H1 (cell line): Measurements from ENCODE around the gene CXXC4. TPM values are rescaled to one million over a fixed set of nuclear protein-coding genes. Genes with fewer than 3 reads are reported as not detected.

Source experiments
- CHD7 ChIP-seq: fragments of 300-600 bp; sonication (generic); IDR thresholded peaks from 2 replicates; pipeline ENCODE4 v1.7.1; 2012; ENCODE audit warnings: low read length, moderate library complexity, mild to moderate bottlenecking, inconsistent platforms; ENCODE audit not compliant: insufficient replicate concordance
- SIN3A ChIP-seq, 2 experiments: IDR thresholded peaks in 1 of 2; conservative IDR thresholded peaks in 1 of 2; 2 replicates each; pipeline ENCODE4 v1.6.1; 2011 to 2012; ENCODE audit warnings: low read length in 2 of 2, improper control_type of control experiment in 1 of 2, low read depth in 1 of 2, mild to moderate bottlenecking in 1 of 2
- polyA plus RNA-seq, 7 experiments: library from polyadenylated mRNA; depleted of rRNA in 3 of 7; stranded (reverse) in 5 of 7; unstranded in 2 of 7; fragments of >200 nt in 5 of 7; fragments of 200-250 nt in 2 of 7; gene quantifications; 1 replicate in 5 of 7; 2 replicates in 1 of 7; 4 replicates in 1 of 7; pipeline versions ENCODE4 v1.2.1 to v1.2.3, GENCODE V29; 2011 to 2013; ENCODE audit warnings: missing spikeins in 2 of 7, mixed read lengths in 2 of 7
- total RNA-seq: library from RNA; stranded (reverse); fragmentation: NEBNext Ultra II Directional; extraction: Animal tissue kit (Norgen Biotek cat#: 25700); gene quantifications from 2 replicates; pipeline ENCODE4 v1.2.1, GENCODE V29; 2021

The CXXC4 gene
- total and polyA plus RNA-seq, 2 of the 8 experiments (the other 6 are each of a cell fraction or from before 2014, with no cell fraction given) = 1.3 to 1.8 TPM

GRCh38 chr4:104457308-104457981 lies 37.2 kb downstream of the CXXC4 start (continued):
- no peak for TF ChIP-seq CHD7
- TF ChIP-seq SIN3A (conservative IDR thresholded peaks at IDR 0.05 in 1 of 2, IDR thresholded peaks at IDR 0.05 in 1 of 2; ENCODE audit: low read depth in 1 of 2, low read length in 2 of 2) = no peak
